ENCODE measurements around the gene PSMB7.

- no peak for TF ChIP-seq CBFB (CRISPR knock-in tag; IDR thresholded peaks at IDR 0.05; ENCODE audit: low read depth)
- no peak for TF ChIP-seq FOXK1 (CRISPR knock-in tag; IDR thresholded peaks at IDR 0.05)
- TF ChIP-seq CTCF (IDR thresholded peaks at IDR 0.05), result no peak
- TF ChIP-seq NFE2L1 (CRISPR knock-in tag; IDR thresholded peaks at IDR 0.05), result no peak
Observed at GRCh38 chr9:124346347-124347163, 68.7 kb downstream of the PSMB7 start.

All from WTC11 (cell line).